HG03354 (cell line): ENCODE data around the gene SNED1.

Experiments
- ATAC-seq: cut with Tn5 transposase; IDR thresholded peaks from one replicate; pipeline ENCODE4 v1.9.1; 2021; ENCODE audit warnings: mild to moderate bottlenecking; ENCODE audit not compliant: unreplicated experiment, poor library complexity, severe bottlenecking

The SNED1 gene

GRCh38 chr2:240988571-240989271, 9.7 kb upstream of the SNED1 start:
- no peak for ATAC-seq

- ATAC-seq, result no peak
Observed at GRCh38 chr2:240989451-240990265, 8.8 kb upstream of the SNED1 start.

- no peak for ATAC-seq
Observed at GRCh38 chr2:240990266-240990529, 8.2 kb upstream of the SNED1 start.

- ATAC-seq, result no peak
Observed at GRCh38 chr2:240990726-240991377, 7.6 kb upstream of the SNED1 start.

GRCh38 chr2:240991378-240992263, 6.8 kb upstream of the SNED1 start:
- no peak for ATAC-seq

GRCh38 chr2:240992572-240993291, 5.7 kb upstream of the SNED1 start:
- no peak for ATAC-seq

- no peak for ATAC-seq
Observed at GRCh38 chr2:240993446-240994170, 4.8 kb upstream of the SNED1 start.

GRCh38 chr2:240994171-240994896, 4.1 kb upstream of the SNED1 start:
- no peak for ATAC-seq

- ATAC-seq, result no peak
Observed at GRCh38 chr2:240995041-240996021, 3.1 kb upstream of the SNED1 start.

- ATAC-seq, result no peak
Observed at GRCh38 chr2:240996161-240996833, 2.1 kb upstream of the SNED1 start.

- ATAC-seq, result no peak
Observed at GRCh38 chr2:240996834-240997140, 1.6 kb upstream of the SNED1 start.

- no peak for ATAC-seq
Observed at GRCh38 chr2:240997141-240997855, 1.1 kb upstream of the SNED1 start.

- ATAC-seq, result no peak
Observed at GRCh38 chr2:240998706-240998994, 232 bp downstream of the SNED1 start.

GRCh38 chr2:240998995-240999791, 775 bp downstream of the SNED1 start:
- ATAC-seq, result no peak

GRCh38 chr2:240999873-241000541, 1.6 kb downstream of the SNED1 start:
- ATAC-seq, result no peak
